GM10248 (cell line): Measurements from ENCODE around the gene FAXDC2.

Source experiments
- CTCF ChIA-PET: fragments of 300-600 bp; sonication (Branson Sonifier 250); formaldehyde crosslinking; extraction: SDS; loops from one replicate; lab custom pipeline; 2021; ENCODE audit warnings: antibody characterized with exemption; lab: Yijun Ruan, JAX
- POLR2A ChIA-PET: fragments of 350-650 bp; sonication (Branson Sonifier 250); formaldehyde crosslinking; extraction: SDS; loops from one replicate; lab custom pipeline; 2020; ENCODE audit warnings: antibody characterized with exemption; lab: Yijun Ruan, JAX
- DNase-seq: peaks from one replicate; pipeline ENCODE4 v3.0.0; 2012; ENCODE audit errors: extremely low spot score
- TF ChIP-seq, protein P1 (sequence below): IDR thresholded peaks from 2 replicates; pipeline ENCODE4 v1.5.1; 2012; ENCODE audit warnings: mild to moderate bottlenecking, low read depth; ENCODE audit errors: extremely low read depth, missing control alignments, control extremely low read depth

The FAXDC2 gene

GRCh38 chr5:154786414-154786813, 64.0 kb downstream of the FAXDC2 start:
- ChIA-PET CTCF (no interaction called here), POLR2A (no interaction called here)
- DNase-seq, result no peak
- TF ChIP-seq, protein P1, sequence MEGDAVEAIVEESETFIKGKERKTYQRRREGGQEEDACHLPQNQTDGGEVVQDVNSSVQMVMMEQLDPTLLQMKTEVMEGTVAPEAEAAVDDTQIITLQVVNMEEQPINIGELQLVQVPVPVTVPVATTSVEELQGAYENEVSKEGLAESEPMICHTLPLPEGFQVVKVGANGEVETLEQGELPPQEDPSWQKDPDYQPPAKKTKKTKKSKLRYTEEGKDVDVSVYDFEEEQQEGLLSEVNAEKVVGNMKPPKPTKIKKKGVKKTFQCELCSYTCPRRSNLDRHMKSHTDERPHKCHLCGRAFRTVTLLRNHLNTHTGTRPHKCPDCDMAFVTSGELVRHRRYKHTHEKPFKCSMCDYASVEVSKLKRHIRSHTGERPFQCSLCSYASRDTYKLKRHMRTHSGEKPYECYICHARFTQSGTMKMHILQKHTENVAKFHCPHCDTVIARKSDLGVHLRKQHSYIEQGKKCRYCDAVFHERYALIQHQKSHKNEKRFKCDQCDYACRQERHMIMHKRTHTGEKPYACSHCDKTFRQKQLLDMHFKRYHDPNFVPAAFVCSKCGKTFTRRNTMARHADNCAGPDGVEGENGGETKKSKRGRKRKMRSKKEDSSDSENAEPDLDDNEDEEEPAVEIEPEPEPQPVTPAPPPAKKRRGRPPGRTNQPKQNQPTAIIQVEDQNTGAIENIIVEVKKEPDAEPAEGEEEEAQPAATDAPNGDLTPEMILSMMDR, result no peak

GRCh38 chr5:154784856-154785255, 65.5 kb downstream of the FAXDC2 start:
- ChIA-PET POLR2A (no interaction called here), CTCF (interaction anchor here (2.8 kb wide), 1 partner anchor 16 kb away, joined by 6 read pairs; no protein-coding TSS in a partner anchor)
- TF ChIP-seq, protein P1, result no peak
- no peak for DNase-seq

DNA sequence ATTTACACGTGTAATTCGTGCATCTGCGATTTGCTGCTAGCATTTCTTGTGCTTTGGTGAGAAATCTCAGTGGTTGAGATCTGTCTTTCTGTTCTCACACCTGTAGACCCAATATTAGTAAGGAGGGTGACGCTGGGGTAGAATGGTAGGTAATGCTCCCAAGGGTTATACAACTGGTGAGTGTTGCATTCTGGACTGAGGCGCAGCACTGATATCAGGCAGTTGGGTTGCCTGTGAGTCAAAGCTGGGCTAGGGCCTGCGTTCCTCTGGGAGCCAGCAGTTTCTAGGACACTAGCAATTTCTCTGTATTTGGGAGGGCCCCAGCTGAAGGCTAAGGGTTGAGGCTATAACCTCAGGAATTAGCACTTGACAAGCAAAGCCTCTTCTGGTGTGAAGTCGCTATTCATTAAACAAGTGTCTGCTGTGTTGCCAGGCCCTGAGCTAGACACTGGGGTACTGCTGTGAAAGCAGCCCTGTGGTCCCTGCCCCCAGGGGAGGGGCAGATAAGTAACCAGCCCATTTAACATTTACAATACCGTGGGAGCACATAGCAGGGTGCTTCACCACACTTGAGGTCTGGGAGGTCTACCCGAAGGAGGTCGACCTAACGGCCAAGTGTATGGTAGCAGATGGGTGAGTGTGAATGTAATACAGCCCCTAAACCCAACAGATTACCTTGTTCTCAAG, 66.5 kb downstream of the FAXDC2 start:
- POLR2A ChIA-PET, result no interaction called here
- DNase-seq, result peak; percentile 53
- CTCF ChIA-PET, result interaction anchor here (1.4 to 2.8 kb wide), 4 partner anchors 9 to 17 kb away, joined by 3 to 6 read pairs (median 5); no protein-coding TSS in a partner anchor
- TF ChIP-seq, protein P1, result no peak

DNA sequence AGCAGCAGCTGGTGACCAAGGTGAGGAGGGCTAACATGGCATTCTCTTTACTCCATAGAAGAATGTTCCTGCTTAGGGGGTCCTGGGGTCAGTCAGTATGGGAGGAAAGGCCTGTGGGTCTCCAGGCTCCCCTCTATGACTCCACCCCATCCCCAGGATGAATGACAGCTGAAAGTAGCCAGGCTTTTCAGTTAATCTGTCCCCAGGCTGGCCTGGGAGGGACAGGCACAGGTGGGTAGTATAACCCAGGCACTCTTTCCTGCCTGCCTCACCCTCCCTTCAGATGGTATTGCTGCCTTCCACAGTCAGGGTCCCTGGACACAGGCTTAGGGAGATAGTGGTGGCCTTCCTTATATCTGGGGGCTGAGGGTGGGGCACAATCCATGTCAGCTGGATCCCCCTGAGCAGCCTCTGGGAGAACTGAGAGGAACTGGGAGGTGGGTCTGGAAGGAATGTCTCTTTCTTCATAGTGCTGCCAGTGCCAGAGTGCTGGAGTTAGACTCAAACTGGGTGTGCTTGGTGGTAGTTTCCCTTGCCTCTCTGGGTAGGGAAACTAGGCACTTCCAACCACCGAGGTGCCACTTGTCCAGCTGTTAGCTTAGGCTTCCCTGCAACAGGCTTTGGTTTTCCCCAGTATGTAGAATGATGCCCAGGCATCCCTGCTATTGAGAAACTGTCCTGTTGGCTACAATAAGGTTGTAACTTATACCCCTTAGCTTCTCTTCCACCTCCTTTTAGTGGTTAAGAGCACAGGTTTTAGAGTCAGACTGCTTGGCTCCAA, 67.4 kb downstream of the FAXDC2 start:
- TF ChIP-seq, protein P1, result no peak
- ChIA-PET POLR2A (no interaction called here), CTCF (interaction anchor here (1.0 to 2.8 kb wide), 5 partner anchors 8 to 21 kb away, joined by 3 to 6 read pairs (median 4); no protein-coding TSS in a partner anchor)

GRCh38 chr5:154782326-154782725, 68.1 kb downstream of the FAXDC2 start:
- ChIA-PET CTCF (interaction anchor here (1.0 to 2.8 kb wide), 5 partner anchors 9 to 21 kb away, joined by 3 to 6 read pairs (median 5); no protein-coding TSS in a partner anchor), POLR2A (no interaction called here)
- TF ChIP-seq, protein P1, result no peak
- DNase-seq, result no peak

More for the DNA sequence above, 67.4 kb downstream of the FAXDC2 start:
- DNase-seq, result no peak

- CTCF ChIA-PET, result interaction anchor here (1.0 to 2.0 kb wide), 3 partner anchors 9 to 130 kb away, joined by 3 to 4 read pairs (median 4); no protein-coding TSS in a partner anchor
- TF ChIP-seq, protein P1, result no peak
- POLR2A ChIA-PET, result no interaction called here
- DNase-seq, result no peak
These were observed 70.3 kb downstream of the FAXDC2 start for GRCh38 chr5:154780128-154780527.
